SK-N-MC (cell line): ENCODE measurements around the gene NAPEPLD.

Experiments
- DNase-seq: peaks from one replicate; pipeline ENCODE4 v3.0.0-alpha.2; 2011; ENCODE audit warnings: low read depth, low spot score
- H3K27ac ChIP-seq: fragments of 200-600 bp; sonication (generic); 2 replicates; pipeline ENCODE4 v1.5.1; 2016; ENCODE audit warnings: mixed run types
- H3K36me3 ChIP-seq: fragments of 200-600 bp; sonication (generic); 2 replicates; pipeline ENCODE4 v1.6.1; 2017; ENCODE audit warnings: antibody characterized with exemption, low read length, mixed read lengths; ENCODE audit not compliant: insufficient read depth
- H3K4me3 ChIP-seq: fragments of 200-600 bp; sonication (generic); 2 replicates; pipeline ENCODE4 v1.5.1; 2016
- H3K9ac ChIP-seq: fragments of 200-600 bp; sonication (generic); 2 replicates; pipeline ENCODE4 v1.8.0; 2017; ENCODE audit warnings: mixed run types, mixed read lengths; ENCODE audit not compliant: insufficient read length
- H3K9me3 ChIP-seq: fragments of 200-600 bp; sonication (generic); 2 replicates; pipeline ENCODE4 v1.6.1; 2017; ENCODE audit warnings: low read depth, mild to moderate bottlenecking, antibody characterized with exemption, low read length, moderate library complexity, mixed read lengths
- EZH2 ChIP-seq: fragments of 200-600 bp; sonication (generic); IDR thresholded peaks from one replicate; pipeline ENCODE4 v1.6.1; 2017; ENCODE audit warnings: antibody characterized with exemption
- FOXP2 ChIP-seq: optimal IDR thresholded peaks from 2 replicates; pipeline ENCODE3; 2011; ENCODE audit warnings: mild to moderate bottlenecking, moderate library complexity; ENCODE audit not compliant: insufficient read depth; ENCODE audit errors: extremely low read length, control extremely low read depth
- POLR2AphosphoS5 ChIP-seq: IDR thresholded peaks from 2 replicates; pipeline ENCODE4 v1.6.1; 2012; ENCODE audit warnings: mild to moderate bottlenecking, low read depth, low read length, borderline replicate concordance

The NAPEPLD gene

GRCh38 chr7:103129702-103130549 is 19.0 kb downstream of the NAPEPLD start:
- no peak for DNase-seq
- Histone ChIP-seq H3K9ac (no peak overlapping the region), H3K9me3 (no peaks in the 10 kb centered on the region), H3K4me3 (no peak overlapping the region), H3K36me3 (peaks cover 29% of the 10 kb centered on the region), H3K27ac (no peak overlapping the region)
- TF ChIP-seq EZH2, result no peak
- TF ChIP-seq FOXP2, result no peak
- TF ChIP-seq POLR2AphosphoS5, result no peak

GRCh38 chr7:103127006-103127405 is 21.9 kb downstream of the NAPEPLD start:
- TF ChIP-seq POLR2AphosphoS5 (no peak), EZH2 (no peak), FOXP2 (no peak)
- H3K27ac ChIP-seq, result no peak overlapping the region
- H3K4me3 ChIP-seq, result no peak overlapping the region
- DNase-seq, result no peak
- peaks cover 47% of the 10 kb centered on the region for H3K36me3 ChIP-seq
- no peaks in the 10 kb centered on the region for H3K9me3 ChIP-seq
- no peak overlapping the region for H3K9ac ChIP-seq

GRCh38 chr7:103124429-103124979 is 24.4 kb downstream of the NAPEPLD start:
- no peaks in the 10 kb centered on the region for H3K9me3 ChIP-seq
- H3K27ac ChIP-seq, result no peak overlapping the region
- peaks cover 70% of the 10 kb centered on the region for H3K36me3 ChIP-seq
- TF ChIP-seq FOXP2 (no peak), POLR2AphosphoS5 (no peak), EZH2 (no peak)
- H3K4me3 ChIP-seq, result no peak overlapping the region
- H3K9ac ChIP-seq, result no peak overlapping the region
- no peak for DNase-seq

GRCh38 chr7:103123529-103123928 is 25.4 kb downstream of the NAPEPLD start:
- DNase-seq, result no peak
- TF ChIP-seq FOXP2 (no peak), POLR2AphosphoS5 (no peak), EZH2 (no peak)
- Histone ChIP-seq H3K4me3 (no peak overlapping the region), H3K9me3 (no peaks in the 10 kb centered on the region), H3K36me3 (peaks cover 77% of the 10 kb centered on the region), H3K27ac (no peak overlapping the region), H3K9ac (no peak overlapping the region)

- no peak overlapping the region for H3K9ac ChIP-seq
- H3K4me3 ChIP-seq, result no peak overlapping the region
- no peaks in the 10 kb centered on the region for H3K9me3 ChIP-seq
- H3K27ac ChIP-seq, result no peak overlapping the region
- DNase-seq, result no peak
- no peak for TF ChIP-seq POLR2AphosphoS5
- TF ChIP-seq FOXP2, result no peak
- no peak for TF ChIP-seq EZH2
- H3K36me3 ChIP-seq, result peaks cover 63% of the 10 kb centered on the region
These were observed 27.3 kb downstream of the NAPEPLD start for GRCh38 chr7:103121641-103122040.

GRCh38 chr7:103120362-103120761 is 28.5 kb downstream of the NAPEPLD start:
- TF ChIP-seq POLR2AphosphoS5, result no peak
- Histone ChIP-seq H3K27ac (no peak overlapping the region), H3K4me3 (no peak overlapping the region), H3K9ac (no peak overlapping the region), H3K36me3 (peaks cover 55% of the 10 kb centered on the region), H3K9me3 (no peaks in the 10 kb centered on the region)
- no peak for DNase-seq

GRCh38 chr7:103119791-103120291 is 29.1 kb downstream of the NAPEPLD start:
- H3K36me3 ChIP-seq, result peaks cover 56% of the 10 kb centered on the region
- H3K9ac ChIP-seq, result no peak overlapping the region
- no peaks in the 10 kb centered on the region for H3K9me3 ChIP-seq
- no peak for TF ChIP-seq EZH2
- no peak for TF ChIP-seq FOXP2
- no peak for TF ChIP-seq POLR2AphosphoS5
- H3K27ac ChIP-seq, result no peak overlapping the region
- no peak overlapping the region for H3K4me3 ChIP-seq
- no peak for DNase-seq

- Histone ChIP-seq H3K9me3 (no peaks in the 10 kb centered on the region), H3K27ac (no peak overlapping the region), H3K36me3 (peaks cover 52% of the 10 kb centered on the region), H3K9ac (no peak overlapping the region), H3K4me3 (no peak overlapping the region)
- no peak for TF ChIP-seq POLR2AphosphoS5
- no peak for TF ChIP-seq EZH2
- TF ChIP-seq FOXP2, result no peak
- DNase-seq, result no peak
These were observed 31.4 kb downstream of the NAPEPLD start for GRCh38 chr7:103117465-103117864.
